Astrocyte (in vitro differentiated cells and primary cell): Measurements from ENCODE around the gene LRRC4C. TPM values are rescaled to one million over a fixed set of nuclear protein-coding genes. Genes with fewer than 3 reads are reported as not detected.

Experiments
- DNase-seq: peaks from one replicate; pipeline ENCODE4 v3.0.0-alpha.2; 2010; ENCODE audit warnings: low read depth
- FAIRE-seq: peaks from 2 replicates; lab custom pipeline; 2011; peaks lifted over from hg19 to GRCh38; lab: Jason Lieb, UNC
- H2AFZ ChIP-seq: 2 replicates; pipeline ENCODE4 v1.6.0; 2012; ENCODE audit warnings: low read depth, low read length, inconsistent platforms
- H3K27ac ChIP-seq: 2 replicates; pipeline ENCODE4 v1.5.1; 2011; ENCODE audit warnings: low read depth, low read length, inconsistent platforms
- H3K27me3 ChIP-seq: 2 replicates; pipeline ENCODE4 v1.6.0; 2011; ENCODE audit warnings: low read length, inconsistent platforms; ENCODE audit not compliant: insufficient read depth
- H3K36me3 ChIP-seq: 2 replicates; pipeline ENCODE4 v1.5.1; 2011; ENCODE audit warnings: low read length, inconsistent platforms; ENCODE audit not compliant: insufficient read depth
- H3K4me1 ChIP-seq: 2 replicates; pipeline ENCODE4 v1.5.1; 2011; ENCODE audit warnings: low read length, inconsistent platforms; ENCODE audit not compliant: insufficient read depth
- H3K4me2 ChIP-seq: 2 replicates; pipeline ENCODE4 v1.6.0; 2012; ENCODE audit warnings: low read length, inconsistent platforms
- H3K4me3 ChIP-seq: 2 replicates; pipeline ENCODE4 v1.5.1; 2011; ENCODE audit warnings: low read depth, mild to moderate bottlenecking, low read length, inconsistent platforms; ENCODE audit not compliant: insufficient read depth
- H3K79me2 ChIP-seq: 2 replicates; pipeline ENCODE4 v1.6.0; 2012; ENCODE audit warnings: mild to moderate bottlenecking, low read length, inconsistent platforms; ENCODE audit not compliant: insufficient read depth
- H3K9ac ChIP-seq: 2 replicates; pipeline ENCODE4 v1.6.0; 2012; ENCODE audit warnings: mild to moderate bottlenecking, low read length, inconsistent platforms
- H3K9me3 ChIP-seq: 2 replicates; pipeline ENCODE4 v1.5.1; 2012; ENCODE audit warnings: low read depth, mild to moderate bottlenecking, low read length, inconsistent platforms; ENCODE audit not compliant: insufficient read depth
- H4K20me1 ChIP-seq: 2 replicates; pipeline ENCODE4 v1.6.0; 2012; ENCODE audit warnings: low read length, inconsistent platforms; ENCODE audit not compliant: insufficient read depth
- H3K27ac Mint-ChIP-seq: one replicate; pipeline ENCODE4 v1.8.0; 2021; ENCODE audit warnings: mild to moderate bottlenecking, mixed read lengths; ENCODE audit not compliant: unreplicated experiment
- H3K27me3 Mint-ChIP-seq: one replicate; pipeline ENCODE4 v1.8.0; 2021; ENCODE audit warnings: low read depth, mixed read lengths; ENCODE audit not compliant: unreplicated experiment
- H3K36me3 Mint-ChIP-seq: one replicate; pipeline ENCODE4 v1.8.0; 2021; ENCODE audit warnings: low read depth, mixed read lengths; ENCODE audit not compliant: unreplicated experiment
- H3K4me1 Mint-ChIP-seq: one replicate; pipeline ENCODE4 v1.8.0; 2021; ENCODE audit warnings: low read depth, mixed read lengths; ENCODE audit not compliant: unreplicated experiment
- H3K4me3 Mint-ChIP-seq: one replicate; pipeline ENCODE4 v1.8.0; 2021; ENCODE audit warnings: mild to moderate bottlenecking, moderate library complexity, mixed read lengths; ENCODE audit not compliant: unreplicated experiment
- H3K9me3 Mint-ChIP-seq: one replicate; pipeline ENCODE4 v1.8.0; 2021; ENCODE audit warnings: mild to moderate bottlenecking, mixed read lengths; ENCODE audit not compliant: unreplicated experiment
- CTCF ChIP-seq: IDR thresholded peaks from 2 replicates; pipeline ENCODE4 v1.5.1; 2011; ENCODE audit warnings: low read depth, mild to moderate bottlenecking, inconsistent platforms, low read length, moderate library complexity; ENCODE audit not compliant: insufficient read depth
- EZH2 ChIP-seq: IDR thresholded peaks from 2 replicates; pipeline ENCODE4 v1.6.1; 2012; ENCODE audit warnings: mild to moderate bottlenecking, low read length, inconsistent platforms; ENCODE audit not compliant: insufficient read depth
- total RNA-seq: library from RNA; stranded (reverse); gene quantifications from 2 replicates; pipeline ENCODE4 v1.2.1, GENCODE V29; 2021

LRRC4C gene
- total RNA-seq, 1 donor from 2014 or later, result 9.0 TPM

- H3K4me1 ChIP-seq, result no peaks in the 10 kb centered on the region
- no peaks in the 10 kb centered on the region for H3K79me2 ChIP-seq
- no peaks in the 10 kb centered on the region for H3K9me3 ChIP-seq
- Mint-ChIP-seq H3K27me3 (no peaks in the 10 kb centered on the region), H3K36me3 (no peaks in the 10 kb centered on the region), H3K4me1 (no peaks in the 10 kb centered on the region), H3K27ac (no peak overlapping the region), H3K4me3 (no peak overlapping the region), H3K9me3 (no peaks in the 10 kb centered on the region)
- H3K9ac ChIP-seq, result no peak overlapping the region
- no peaks in the 10 kb centered on the region for H3K27me3 ChIP-seq
- FAIRE-seq, result no peak
- H3K36me3 ChIP-seq, result no peaks in the 10 kb centered on the region
- no peak for DNase-seq
- TF ChIP-seq EZH2 (no peak), CTCF (peak; percentile 45)
- H3K27ac ChIP-seq, result no peak overlapping the region
- H3K4me3 ChIP-seq, result no peak overlapping the region
- H3K4me2 ChIP-seq, result no peak overlapping the region
- no peaks in the 10 kb centered on the region for H4K20me1 ChIP-seq
- H2AFZ ChIP-seq, result no peak overlapping the region
Measured at GRCh38 chr11:41431784-41432183, 27.7 kb downstream of the LRRC4C start.

GRCh38 chr11:41419901-41420300 is 39.6 kb downstream of the LRRC4C start:
- DNase-seq (no peak), FAIRE-seq (no peak)
- Histone ChIP-seq H3K79me2 (no peaks in the 10 kb centered on the region), H3K27ac (no peak overlapping the region), H4K20me1 (no peaks in the 10 kb centered on the region), H3K9ac (no peak overlapping the region), H3K4me1 (no peaks in the 10 kb centered on the region), H3K4me3 (no peak overlapping the region), H3K27me3 (no peaks in the 10 kb centered on the region), H3K36me3 (no peaks in the 10 kb centered on the region), H3K4me2 (no peak overlapping the region), H3K9me3 (no peaks in the 10 kb centered on the region), H2AFZ (no peak overlapping the region)
- Mint-ChIP-seq H3K27ac (no peak overlapping the region), H3K4me1 (peaks cover 1% of the 10 kb centered on the region), H3K4me3 (no peak overlapping the region), H3K27me3 (no peaks in the 10 kb centered on the region), H3K9me3 (peaks cover 1% of the 10 kb centered on the region), H3K36me3 (no peaks in the 10 kb centered on the region)
- no peak for TF ChIP-seq CTCF
- TF ChIP-seq EZH2, result no peak

GRCh38 chr11:41414771-41415440 is 44.5 kb downstream of the LRRC4C start:
- no peaks in the 10 kb centered on the region for H3K79me2 ChIP-seq
- FAIRE-seq, result no peak
- H3K27me3 ChIP-seq, result no peaks in the 10 kb centered on the region
- no peak overlapping the region for H2AFZ ChIP-seq
- Mint-ChIP-seq H3K4me3 (no peak overlapping the region), H3K4me1 (peaks cover 5% of the 10 kb centered on the region), H3K27me3 (no peaks in the 10 kb centered on the region), H3K36me3 (no peaks in the 10 kb centered on the region), H3K9me3 (peaks cover 1% of the 10 kb centered on the region), H3K27ac (no peak overlapping the region)
- H3K9me3 ChIP-seq, result no peaks in the 10 kb centered on the region
- DNase-seq, result peak; percentile 53
- H4K20me1 ChIP-seq, result no peaks in the 10 kb centered on the region
- H3K4me3 ChIP-seq, result no peak overlapping the region
- no peak overlapping the region for H3K4me2 ChIP-seq
- H3K4me1 ChIP-seq, result no peaks in the 10 kb centered on the region
- H3K27ac ChIP-seq, result no peak overlapping the region
- no peak for TF ChIP-seq CTCF
- TF ChIP-seq EZH2, result no peak
- H3K36me3 ChIP-seq, result no peaks in the 10 kb centered on the region
- H3K9ac ChIP-seq, result no peak overlapping the region
